IPS DF 6.9 (cell line): ENCODE data around the gene C1QL1.

ENCODE experiments used
- DNase-seq: peaks from one replicate; pipeline ENCODE4 v3.0.0-alpha.2; 2013; ENCODE audit warnings: low read depth, low spot score
- H3K27ac ChIP-seq: one replicate; pipeline ENCODE4 v1.5.1; 2013; ENCODE audit warnings: low read length, control low read depth
- H3K27me3 ChIP-seq: 2 replicates; pipeline ENCODE4 v1.6.1; 2013; ENCODE audit warnings: mild to moderate bottlenecking, low read length; ENCODE audit not compliant: control insufficient read depth, insufficient read depth
- H3K36me3 ChIP-seq: 2 replicates; pipeline ENCODE4 v1.6.1; 2013; ENCODE audit warnings: low read length; ENCODE audit not compliant: control insufficient read depth, insufficient read depth
- H3K4me1 ChIP-seq: 2 replicates; pipeline ENCODE4 v1.6.1; 2013; ENCODE audit warnings: low read length; ENCODE audit not compliant: control insufficient read depth, insufficient read depth
- H3K4me3 ChIP-seq: 2 replicates; pipeline ENCODE4 v1.5.1; 2013; ENCODE audit warnings: mild to moderate bottlenecking, low read length
- H3K9me3 ChIP-seq: 2 replicates; pipeline ENCODE4 v1.6.1; 2013; ENCODE audit warnings: low read length, inconsistent platforms; ENCODE audit not compliant: control insufficient read depth, insufficient read depth
- WGBS: extraction: QIAGEN DNeasy Blood & Tissue Kit; methylation state at CpG from one replicate; pipeline ENCODE4 v1.1.7; 2013; ENCODE audit warnings: mixed read lengths, missing lambda C conversion rate; ENCODE audit not compliant: insufficient read length, insufficient coverage; 5-methylcytosine and 5-hydroxymethylcytosine counted together

The C1QL1 gene

GRCh38 chr17:44930667-44931066, 37.4 kb downstream of the C1QL1 start:
- no peak for DNase-seq
- H3K27me3 ChIP-seq, result no peaks in the 10 kb centered on the region
- H3K4me3 ChIP-seq, result no peak overlapping the region
- peaks cover 76% of the 10 kb centered on the region for H3K36me3 ChIP-seq
- no peak overlapping the region for H3K27ac ChIP-seq
- H3K4me1 ChIP-seq, result no peaks in the 10 kb centered on the region
- WGBS, result no CpG with 5 or more reads among the region's 6 CpGs
- no peaks in the 10 kb centered on the region for H3K9me3 ChIP-seq

- Histone ChIP-seq H3K36me3 (peaks cover 63% of the 10 kb centered on the region), H3K4me3 (no peak overlapping the region), H3K9me3 (no peaks in the 10 kb centered on the region), H3K4me1 (no peaks in the 10 kb centered on the region), H3K27ac (no peak overlapping the region), H3K27me3 (no peaks in the 10 kb centered on the region)
- WGBS, result no CpG with 5 or more reads among the region's 7 CpGs
- DNase-seq, result no peak
Observed at GRCh38 chr17:44928950-44929720, 39.0 kb downstream of the C1QL1 start.

- H3K4me3 ChIP-seq, result no peak overlapping the region
- no peak overlapping the region for H3K27ac ChIP-seq
- no peak for DNase-seq
- no CpG with 5 or more reads among the region's 15 CpGs for WGBS
- H3K9me3 ChIP-seq, result no peaks in the 10 kb centered on the region
- no peaks in the 10 kb centered on the region for H3K27me3 ChIP-seq
- H3K36me3 ChIP-seq, result peaks cover 55% of the 10 kb centered on the region
- no peaks in the 10 kb centered on the region for H3K4me1 ChIP-seq
Observed at GRCh38 chr17:44928136-44928535, 40.0 kb downstream of the C1QL1 start.

GRCh38 chr17:44927696-44928095, 40.4 kb downstream of the C1QL1 start:
- no peak for DNase-seq
- H3K27ac ChIP-seq, result no peak overlapping the region
- no CpG with 5 or more reads among the region's 3 CpGs for WGBS
- no peak overlapping the region for H3K4me3 ChIP-seq
- H3K27me3 ChIP-seq, result no peaks in the 10 kb centered on the region
- no peaks in the 10 kb centered on the region for H3K4me1 ChIP-seq
- peaks cover 51% of the 10 kb centered on the region for H3K36me3 ChIP-seq
- no peaks in the 10 kb centered on the region for H3K9me3 ChIP-seq

GRCh38 chr17:44926821-44927525, 41.1 kb downstream of the C1QL1 start:
- H3K27ac ChIP-seq, result no peak overlapping the region
- WGBS, result no CpG with 5 or more reads among the region's 15 CpGs
- no peak for DNase-seq
- no peak overlapping the region for H3K4me3 ChIP-seq
- no peaks in the 10 kb centered on the region for H3K9me3 ChIP-seq
- H3K36me3 ChIP-seq, result peaks cover 44% of the 10 kb centered on the region
- no peaks in the 10 kb centered on the region for H3K4me1 ChIP-seq
- no peaks in the 10 kb centered on the region for H3K27me3 ChIP-seq

GRCh38 chr17:44925731-44926697, 42.1 kb downstream of the C1QL1 start:
- Histone ChIP-seq H3K4me3 (no peak overlapping the region), H3K36me3 (peaks cover 34% of the 10 kb centered on the region), H3K27ac (no peak overlapping the region), H3K9me3 (no peaks in the 10 kb centered on the region), H3K27me3 (no peaks in the 10 kb centered on the region), H3K4me1 (peaks cover 3% of the 10 kb centered on the region; the same call in 1 of the 2 replicates)
- DNase-seq, result no peak
- no CpG with 5 or more reads among the region's 18 CpGs for WGBS

GRCh38 chr17:44924107-44924544, 44.0 kb downstream of the C1QL1 start:
- Histone ChIP-seq H3K36me3 (peaks cover 30% of the 10 kb centered on the region), H3K4me1 (peaks cover 8% of the 10 kb centered on the region), H3K27me3 (no peaks in the 10 kb centered on the region), H3K9me3 (no peaks in the 10 kb centered on the region), H3K4me3 (no peak overlapping the region), H3K27ac (no peak overlapping the region)
- no peak for DNase-seq
- no CpG with 5 or more reads among the region's 9 CpGs for WGBS

- WGBS, result no CpG with 5 or more reads among the region's 19 CpGs
Observed at GRCh38 chr17:44922746-44923470, 45.2 kb downstream of the C1QL1 start.

GRCh38 chr17:44922136-44922535, 46.0 kb downstream of the C1QL1 start:
- Histone ChIP-seq H3K4me3 (no peak overlapping the region), H3K27ac (no peak overlapping the region), H3K36me3 (peaks cover 10% of the 10 kb centered on the region), H3K27me3 (no peaks in the 10 kb centered on the region), H3K4me1 (peaks cover 8% of the 10 kb centered on the region), H3K9me3 (no peaks in the 10 kb centered on the region)
- DNase-seq, result no peak
- no CpG with 5 or more reads among the region's 6 CpGs for WGBS

More at GRCh38 chr17:44922746-44923470, 45.2 kb downstream of the C1QL1 start:
- Histone ChIP-seq H3K36me3 (peaks cover 18% of the 10 kb centered on the region), H3K4me1 (peaks cover 8% of the 10 kb centered on the region), H3K4me3 (no peak overlapping the region), H3K27ac (no peak overlapping the region), H3K27me3 (no peaks in the 10 kb centered on the region), H3K9me3 (no peaks in the 10 kb centered on the region)
- DNase-seq, result no peak
